Limb (tissue), 2 donors: ENCODE data around the gene AGPS.
"Not testable (repeated sequence)": the region's sequence is repeated elsewhere in the genome, so short reads cannot be mapped to it uniquely, and the experiment has no call there.

Source experiments
- DNase-seq, 2 donors: peaks; one replicate each; pipeline ENCODE4 v3.0.0-alpha.2; 2016; ENCODE audit errors: extremely low spot score in 2 of 2

AGPS gene

DNA sequence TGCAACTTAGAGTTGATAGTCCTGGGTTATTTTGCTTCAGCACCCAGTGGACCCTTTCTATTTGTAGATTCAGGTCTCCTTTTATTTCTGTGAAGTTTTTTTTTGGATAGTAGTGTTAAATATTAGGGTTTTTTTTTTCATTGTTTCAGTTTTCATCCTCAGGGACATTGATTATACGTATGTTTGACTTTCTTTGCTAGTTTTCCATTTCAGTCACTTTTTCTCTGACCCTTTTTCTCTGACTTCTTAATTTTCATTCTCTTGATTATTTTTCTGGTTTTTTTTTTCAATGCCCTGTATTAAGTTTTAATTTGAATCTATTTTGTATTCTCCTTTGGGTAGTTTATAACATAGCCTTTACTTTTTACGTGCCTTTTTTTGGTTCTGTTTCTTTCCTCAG, 79.4 kb downstream of the AGPS start:
- no peak for DNase-seq

DNA sequence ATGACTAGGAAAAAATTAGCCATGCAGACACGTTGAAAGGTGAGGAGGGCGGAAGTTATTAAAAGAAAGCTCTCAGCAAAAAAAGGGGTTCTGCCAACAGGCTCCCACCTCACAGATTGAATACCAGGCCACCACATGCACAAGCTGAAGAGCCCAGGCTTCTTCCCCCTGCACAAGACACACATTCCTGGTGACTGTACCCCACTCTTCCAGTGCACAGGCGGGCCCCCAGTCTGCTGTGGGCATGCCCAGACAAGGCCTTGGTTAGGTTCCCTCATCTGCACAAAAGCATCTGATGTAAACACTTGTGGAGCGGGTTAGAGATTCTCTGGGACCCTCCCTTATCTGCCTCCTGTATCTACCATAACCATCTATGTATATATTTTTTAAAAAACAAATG, 81.7 kb downstream of the AGPS start:
- DNase-seq: no peak

DNA sequence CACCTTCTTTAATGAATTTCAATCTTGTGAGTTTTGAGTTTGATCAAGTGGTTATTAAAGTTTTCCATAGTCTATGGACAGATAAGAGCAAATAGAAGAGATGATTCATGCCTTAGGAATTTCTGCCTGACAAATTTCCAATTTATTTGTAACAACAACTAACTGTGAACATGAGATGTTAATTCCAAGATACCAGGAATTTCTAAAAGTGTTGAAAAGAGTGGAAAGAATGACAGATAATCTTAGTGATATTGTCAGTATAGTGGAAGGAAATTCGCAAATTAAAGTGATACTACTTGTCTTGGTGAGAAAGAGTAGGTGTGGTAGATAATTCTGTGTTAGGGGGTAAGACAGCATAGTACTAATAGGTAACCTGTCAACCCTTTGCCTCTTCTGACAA, 82.4 kb downstream of the AGPS start:
- no peak for DNase-seq

DNA sequence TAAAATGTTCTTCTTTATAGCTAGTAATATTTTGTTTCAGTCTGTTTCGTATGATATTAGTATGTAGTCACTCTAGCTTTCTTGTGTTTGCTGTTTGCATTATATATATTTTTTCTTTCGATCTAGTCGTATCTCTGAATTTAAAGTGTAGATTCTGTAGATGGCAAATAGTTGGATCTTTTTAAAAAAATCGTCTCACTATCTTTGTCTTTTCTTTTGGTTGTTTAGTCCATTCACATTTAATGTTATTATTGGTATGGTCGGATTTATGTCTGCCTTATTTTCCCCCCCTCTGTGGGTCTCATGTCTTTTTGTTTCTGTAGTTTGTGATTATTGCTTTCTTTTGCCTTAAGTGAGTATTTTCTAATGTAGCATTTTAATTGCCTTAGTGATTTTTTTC, 84.3 kb downstream of the AGPS start:
- DNase-seq: no peak

DNA sequence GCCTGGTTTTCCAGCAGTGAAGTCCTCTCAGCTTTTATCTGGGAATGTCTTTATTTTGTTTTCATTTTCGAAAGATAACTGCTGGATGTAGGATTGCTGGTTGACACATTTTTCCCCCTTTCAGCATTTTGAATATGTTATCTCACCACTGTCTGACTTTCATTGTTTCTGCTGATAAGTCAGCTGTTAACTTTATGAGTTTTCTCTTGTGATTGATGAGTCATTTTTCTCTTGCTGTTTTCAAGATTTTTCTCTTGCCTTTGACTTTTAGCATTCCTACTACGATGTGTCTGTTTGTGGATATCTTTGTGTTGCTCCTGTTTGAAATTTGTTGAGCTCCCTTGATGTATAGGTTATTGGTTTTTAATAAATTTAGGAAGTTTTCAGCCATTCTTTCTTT, 85.5 kb downstream of the AGPS start:
- DNase-seq: no peak

DNA sequence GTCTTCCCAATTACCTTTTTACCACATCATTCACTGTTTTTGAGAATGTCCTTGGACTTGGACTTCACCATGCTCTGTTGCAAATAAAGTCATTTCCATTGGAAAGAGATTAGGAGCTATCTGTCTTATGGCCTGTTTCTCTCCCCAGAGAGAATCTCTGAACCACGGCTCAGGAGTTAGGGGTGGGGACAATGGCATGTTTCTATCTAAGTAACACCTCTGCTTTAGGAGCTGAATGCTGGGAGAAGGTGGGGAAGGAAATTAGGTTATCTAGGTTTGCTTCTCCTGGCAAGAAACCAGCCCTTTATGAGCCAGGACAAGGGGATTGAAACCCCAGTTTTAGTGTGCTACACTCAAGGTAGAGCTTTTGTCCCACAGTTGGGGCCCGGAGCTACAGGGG, 86.3 kb downstream of the AGPS start:
- DNase-seq: no peak

DNA sequence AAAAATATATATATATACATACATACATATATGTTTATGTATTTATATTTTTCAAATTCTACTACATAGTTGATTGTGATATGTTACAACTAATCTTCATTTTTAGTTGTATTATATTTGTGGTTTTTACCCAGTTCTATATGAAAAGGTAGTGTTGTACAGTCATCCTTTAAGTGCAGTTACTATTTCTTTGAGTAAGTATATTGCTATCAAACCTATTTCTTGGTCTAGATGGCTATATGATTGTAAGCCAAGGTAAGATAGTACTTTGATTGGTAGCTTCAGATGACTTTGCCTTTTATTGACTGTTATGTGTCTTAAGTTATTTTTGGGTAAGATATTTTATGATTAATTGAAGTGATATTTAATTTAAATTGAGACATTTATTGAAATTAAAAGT, 89.6 kb downstream of the AGPS start:
- DNase-seq: no peak

DNA sequence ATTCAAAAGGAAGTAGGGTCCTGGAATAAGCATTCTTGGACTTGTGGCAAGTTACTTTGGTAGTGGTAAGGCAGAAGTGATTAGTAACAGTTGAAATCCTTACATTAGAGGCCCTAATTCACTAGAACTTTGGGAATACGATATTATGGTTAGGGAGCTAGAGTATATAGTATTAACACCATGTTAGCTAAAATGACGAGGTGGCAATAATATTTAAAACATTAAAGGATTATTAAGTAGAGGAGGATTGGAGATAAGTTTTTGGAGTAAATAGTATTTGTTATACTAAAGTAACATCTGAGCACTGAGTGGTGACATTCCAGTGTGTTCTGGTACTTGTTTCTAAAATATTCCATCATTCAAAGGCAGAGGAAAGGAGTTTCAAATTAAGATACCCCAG, 91.0 kb downstream of the AGPS start:
- no peak for DNase-seq

DNA sequence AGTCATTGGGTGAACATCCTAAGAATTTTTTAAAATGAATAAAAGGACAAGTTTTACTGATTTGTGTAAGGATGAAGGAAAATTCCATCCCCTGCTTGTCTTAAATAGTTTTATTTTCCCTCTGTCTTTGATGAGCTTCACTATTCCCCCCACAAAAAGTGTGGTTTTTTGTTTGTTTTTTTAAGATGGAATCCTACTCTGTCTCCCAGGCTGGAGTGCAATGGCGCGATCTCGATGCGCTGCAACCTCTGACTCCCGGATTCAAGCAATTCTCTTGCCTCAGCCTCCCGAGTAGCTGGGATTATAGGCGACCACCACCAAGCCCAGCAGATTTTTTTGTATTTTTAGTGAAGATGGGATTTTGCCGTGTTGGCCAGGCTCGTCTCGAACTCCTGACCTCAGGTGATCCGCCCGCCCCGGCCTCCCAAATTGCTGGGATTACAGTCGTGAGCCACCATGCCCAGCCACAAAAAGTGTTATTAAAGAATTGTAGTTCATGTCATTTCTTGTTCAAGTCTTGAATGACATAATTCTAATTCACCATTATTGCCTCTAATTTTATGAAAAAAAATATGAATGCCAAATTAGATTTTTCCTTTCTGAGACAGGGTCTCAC, 91.7 kb downstream of the AGPS start:
- no peak for DNase-seq

DNA sequence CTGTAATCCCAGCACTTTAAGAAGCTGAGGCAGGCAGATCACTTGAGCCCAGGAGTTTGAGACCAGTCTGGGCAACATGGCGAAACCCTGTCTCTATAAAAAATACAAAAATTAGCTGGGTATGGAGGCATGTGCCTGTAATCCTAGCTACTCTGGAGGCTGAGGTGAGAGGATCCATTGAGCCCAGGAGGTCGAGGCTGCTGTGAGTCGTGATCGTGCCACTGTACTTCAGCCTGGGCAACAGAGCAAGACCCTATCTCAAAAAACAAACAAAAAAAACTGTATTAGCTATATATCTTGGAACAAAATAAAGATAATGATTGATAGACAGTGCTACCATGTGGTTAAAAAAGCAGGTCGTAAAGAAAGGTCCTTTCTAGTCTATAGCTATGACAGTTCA, 93.1 kb downstream of the AGPS start:
- not testable (repeated sequence) for DNase-seq

DNA sequence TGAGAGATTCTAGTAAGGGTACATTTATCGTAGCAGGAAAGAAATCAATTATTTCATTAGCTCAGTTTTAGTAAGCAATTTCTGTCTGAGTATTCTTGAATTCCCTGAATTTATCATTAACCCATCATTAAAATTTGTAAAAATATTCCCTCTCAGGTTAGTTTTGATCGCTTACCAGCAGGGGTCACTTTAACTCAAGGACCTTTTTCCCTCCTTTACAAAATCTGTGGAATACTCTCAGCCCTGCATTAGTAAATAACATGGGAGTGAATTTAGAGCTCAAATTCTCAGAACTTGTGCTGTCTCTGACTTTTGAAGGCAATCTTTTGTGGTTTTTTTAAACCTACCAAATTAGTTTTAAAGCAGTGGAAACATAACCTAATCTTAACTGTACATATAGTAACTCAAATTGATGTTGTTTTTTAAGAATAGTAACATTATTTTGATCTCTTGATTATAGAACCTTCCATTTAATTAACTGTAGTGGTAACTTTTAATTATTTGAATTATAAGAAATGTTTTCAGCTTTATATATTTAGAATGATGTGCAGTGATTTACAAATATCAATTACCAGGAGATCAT, 97.2 kb downstream of the AGPS start:
- peak in 1 of 2 donors; percentile 83 for DNase-seq

DNA sequence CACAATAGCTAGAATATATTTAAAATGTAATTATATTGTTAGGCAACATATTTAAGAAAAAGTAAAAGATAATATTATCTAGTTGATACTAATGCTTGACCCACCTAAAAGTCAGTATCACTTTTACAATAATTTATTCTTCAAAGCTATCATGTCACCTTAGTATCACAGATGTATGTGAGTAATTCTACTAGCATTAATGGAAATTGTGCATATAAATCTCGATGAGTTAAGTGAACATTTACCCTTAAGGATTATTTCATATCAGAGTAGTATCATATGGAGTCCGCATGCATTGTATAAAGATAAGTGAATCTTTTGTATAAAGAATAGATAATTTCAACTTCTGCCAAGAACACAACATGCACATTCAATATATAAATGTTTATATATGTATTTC, 103.4 kb downstream of the AGPS start:
- DNase-seq: no peak

DNA sequence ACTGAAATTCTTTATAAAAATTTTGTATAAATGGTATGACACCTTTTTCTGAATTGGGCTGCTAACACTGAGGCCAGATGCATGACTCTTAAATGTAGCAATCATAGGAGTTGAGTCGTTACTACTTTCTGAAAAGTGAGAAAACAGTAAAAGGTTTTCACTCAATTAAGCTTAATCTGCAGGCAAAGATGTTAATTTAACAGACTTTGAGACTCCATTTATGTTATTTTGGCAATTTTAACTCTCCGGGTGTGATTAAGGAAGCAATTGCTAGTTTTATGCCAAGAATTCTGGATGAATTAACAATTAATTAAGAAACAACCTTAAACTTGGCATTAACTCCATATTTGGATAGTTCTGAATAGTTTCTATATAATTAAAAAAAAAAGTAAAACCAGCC, 104.3 kb downstream of the AGPS start:
- no peak for DNase-seq

DNA sequence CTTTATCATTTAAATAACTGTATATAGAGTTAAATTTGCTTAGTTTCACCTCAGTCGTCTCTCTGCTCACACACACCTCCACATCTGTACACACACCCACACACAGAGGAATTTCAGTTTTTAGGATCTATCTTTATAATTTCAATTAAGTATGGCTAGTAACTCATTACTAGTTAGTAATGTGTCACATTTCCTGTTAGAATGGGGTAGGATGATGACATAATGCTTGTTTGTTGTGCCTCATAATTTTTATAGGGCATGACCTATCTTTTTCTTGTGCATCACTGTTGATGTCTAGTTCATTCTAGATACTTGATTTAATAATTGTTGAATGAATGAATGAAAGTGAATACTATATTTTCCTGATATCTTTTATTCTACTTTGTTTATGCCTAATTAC, 108.6 kb downstream of the AGPS start:
- DNase-seq: no peak

DNA sequence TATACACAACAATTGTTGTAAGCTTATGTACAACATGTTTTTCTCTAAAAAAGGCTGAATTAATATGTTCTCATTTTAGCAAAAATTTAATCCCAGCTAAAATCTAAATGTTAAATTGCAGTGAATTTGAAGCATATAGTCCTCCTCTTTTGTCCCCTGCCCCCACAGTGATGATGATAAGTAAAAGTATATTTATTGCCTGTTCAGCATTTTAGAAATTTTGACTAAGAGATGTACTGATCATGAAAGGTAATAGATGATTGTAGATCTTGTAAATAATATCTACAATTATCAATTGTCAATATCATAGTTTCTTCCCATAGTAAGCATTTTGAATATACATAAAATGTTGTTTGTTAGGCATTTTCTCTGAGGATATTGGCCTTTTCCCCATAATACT, 113.9 kb downstream of the AGPS start:
- DNase-seq: no peak

DNA sequence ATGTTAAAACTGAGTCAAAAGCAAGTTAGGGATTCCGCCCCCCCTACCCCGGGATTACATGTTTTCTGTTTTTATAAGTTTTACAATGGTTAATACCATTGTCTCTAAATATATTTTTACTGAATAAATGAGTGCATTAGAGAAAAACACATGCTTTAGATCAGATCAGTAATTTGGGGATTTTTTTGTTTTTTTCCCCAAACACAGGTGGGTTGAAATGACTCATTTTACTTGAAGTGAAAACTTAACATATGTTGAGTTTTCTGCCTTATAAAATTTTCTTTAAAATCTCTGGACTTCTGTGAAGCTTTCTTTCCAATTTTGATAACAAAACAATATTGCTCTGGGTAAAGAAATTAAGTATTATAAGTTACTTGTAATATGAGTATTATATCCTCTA, 114.4 kb downstream of the AGPS start:
- no peak for DNase-seq

DNA sequence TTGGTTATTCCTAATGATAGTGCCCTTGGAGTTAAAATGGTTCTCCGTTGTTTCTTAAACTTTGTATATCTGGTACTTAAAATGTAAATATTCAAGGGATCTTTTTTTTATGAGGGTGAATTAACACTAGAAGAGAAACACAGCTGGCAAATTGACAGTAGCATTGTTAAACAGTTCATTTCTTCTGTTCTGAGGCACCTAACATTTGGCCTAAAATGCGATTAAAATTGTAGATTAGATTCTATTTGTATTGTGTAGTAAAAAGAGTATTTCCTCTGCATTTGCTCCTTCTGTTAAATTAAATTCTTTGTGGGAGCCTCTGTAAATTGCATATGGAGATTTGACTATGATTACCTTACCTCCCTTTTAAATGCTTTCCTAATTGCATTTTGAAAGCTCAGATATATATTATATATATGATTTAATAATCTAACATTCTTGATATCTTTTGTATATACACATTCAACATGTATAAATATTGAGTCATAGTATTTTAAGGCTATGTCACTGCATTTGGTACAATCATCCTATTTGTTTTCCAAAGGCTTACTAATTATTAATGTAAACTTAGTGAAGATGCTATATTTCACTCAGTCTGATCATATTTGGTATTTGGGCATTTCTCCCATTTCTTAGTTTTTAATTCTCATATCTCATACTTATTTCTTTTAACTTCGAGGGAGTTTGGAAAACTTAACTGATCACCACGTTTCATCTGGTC, 124.4 kb downstream of the AGPS start:
- no peak for DNase-seq

DNA sequence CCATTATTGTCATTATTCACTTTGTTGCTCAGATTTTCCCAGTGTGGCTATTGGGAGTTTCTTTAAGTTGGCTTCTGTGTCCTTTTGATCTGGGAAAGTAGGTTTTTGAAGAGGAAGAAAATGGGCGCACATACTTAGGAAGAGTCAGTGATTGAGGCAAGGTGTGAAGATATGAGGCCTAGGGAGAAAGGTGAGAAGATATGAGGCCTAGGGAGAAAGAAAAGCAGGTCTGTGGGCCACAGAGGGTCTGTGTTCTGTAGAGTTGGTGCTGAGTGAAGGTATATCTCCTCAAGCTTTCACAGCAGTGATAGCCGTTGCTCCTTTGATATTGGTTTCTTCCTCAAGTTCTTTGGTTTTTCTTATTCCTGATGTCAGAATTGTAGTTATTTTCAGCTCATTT, 126.2 kb downstream of the AGPS start:
- DNase-seq: no peak

DNA sequence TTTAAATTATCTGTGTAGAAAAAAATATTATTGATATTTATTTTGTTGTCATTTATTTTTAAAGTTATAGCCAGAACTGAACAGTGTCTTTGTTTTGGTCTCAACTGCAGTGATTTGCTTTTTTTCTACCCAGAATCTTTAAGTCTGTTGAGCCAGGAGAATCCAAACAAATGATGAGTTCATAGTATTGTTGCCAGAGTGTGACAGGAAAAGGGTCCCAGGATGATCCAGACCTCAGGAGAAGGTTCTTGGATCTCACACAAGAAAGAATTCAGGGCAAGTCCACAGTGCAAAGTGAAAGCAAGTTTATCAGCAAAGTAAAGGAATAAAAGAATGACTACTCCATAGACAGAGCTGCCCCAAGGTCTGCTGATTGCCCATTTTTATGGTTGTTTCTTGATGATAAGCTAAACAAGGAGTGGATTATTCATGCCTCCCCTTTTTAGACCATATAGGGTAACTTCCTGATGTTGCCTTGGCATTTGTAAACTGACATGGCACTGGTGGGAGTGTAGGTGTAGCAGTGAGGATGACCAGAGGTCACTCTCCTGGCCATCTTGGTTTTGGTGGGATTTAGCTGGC, 127.1 kb downstream of the AGPS start:
- no peak for DNase-seq

DNA sequence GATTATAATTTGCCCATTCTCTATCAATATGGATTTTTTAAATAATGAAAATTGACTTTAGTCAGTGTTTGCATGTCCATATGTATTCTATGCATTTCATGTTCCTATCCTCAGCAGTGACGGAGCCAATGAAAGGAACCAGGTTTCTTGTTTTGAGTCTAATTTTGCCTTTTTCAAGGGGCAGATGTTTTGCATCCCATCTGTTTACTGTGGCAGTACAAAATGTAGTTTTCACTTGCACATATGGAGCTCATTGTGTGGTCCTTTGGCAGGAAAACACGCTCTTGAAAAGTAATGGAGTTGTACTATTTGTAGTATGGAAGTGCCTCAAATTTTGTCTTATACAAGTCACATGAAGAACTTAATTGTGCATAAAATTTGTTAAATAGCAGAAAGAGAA, 127.8 kb downstream of the AGPS start:
- DNase-seq: peak in 1 of 2 donors; percentile 51

DNA sequence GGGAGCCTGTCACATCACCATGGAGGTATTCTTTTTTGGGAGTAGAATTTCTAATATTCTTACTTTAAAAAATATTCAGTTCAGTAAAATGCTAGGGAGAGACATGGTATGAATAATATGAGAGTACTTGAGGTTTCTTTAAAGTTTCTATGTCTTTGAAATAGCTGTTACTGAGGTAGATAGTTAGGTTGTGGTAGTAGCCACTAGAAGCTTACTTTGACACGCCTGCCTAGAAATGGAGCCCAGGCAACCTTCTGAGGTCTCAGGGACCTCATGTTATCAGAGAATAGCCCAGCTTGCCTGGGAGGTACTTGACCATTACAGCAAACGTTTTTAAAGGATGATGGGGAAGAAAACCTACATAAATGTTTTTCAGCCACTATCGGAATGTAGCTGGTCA, 131.2 kb downstream of the AGPS start:
- DNase-seq: no peak

DNA sequence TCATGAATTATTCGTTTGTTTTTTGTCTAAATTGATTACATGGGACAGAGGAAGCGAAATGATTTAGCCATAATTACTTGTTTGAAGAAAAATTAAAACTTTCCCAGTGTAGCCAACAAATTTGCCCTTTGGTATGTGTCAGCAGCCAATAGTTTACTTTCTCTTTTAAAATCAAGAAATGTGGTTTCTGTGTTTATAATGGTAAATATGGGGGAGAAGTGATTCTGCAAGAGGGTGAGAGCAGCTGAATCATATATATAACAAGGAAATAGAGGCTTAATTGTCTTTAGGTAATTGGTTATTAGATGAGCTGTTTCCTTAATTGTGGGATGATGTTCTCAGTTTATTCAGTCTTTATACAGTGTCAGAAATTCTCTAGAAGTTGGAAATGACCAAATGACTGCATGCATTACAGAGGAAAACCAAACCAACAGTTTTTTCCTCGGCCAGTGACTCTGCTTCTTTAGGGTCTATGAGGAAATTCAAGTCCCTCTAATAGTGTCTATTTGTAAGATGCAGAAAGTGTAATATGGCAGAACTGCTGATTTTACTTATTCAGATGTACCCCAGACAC, 132.9 kb downstream of the AGPS start:
- no peak for DNase-seq
